ENCODE results near the gene RBMS1.

DNA sequence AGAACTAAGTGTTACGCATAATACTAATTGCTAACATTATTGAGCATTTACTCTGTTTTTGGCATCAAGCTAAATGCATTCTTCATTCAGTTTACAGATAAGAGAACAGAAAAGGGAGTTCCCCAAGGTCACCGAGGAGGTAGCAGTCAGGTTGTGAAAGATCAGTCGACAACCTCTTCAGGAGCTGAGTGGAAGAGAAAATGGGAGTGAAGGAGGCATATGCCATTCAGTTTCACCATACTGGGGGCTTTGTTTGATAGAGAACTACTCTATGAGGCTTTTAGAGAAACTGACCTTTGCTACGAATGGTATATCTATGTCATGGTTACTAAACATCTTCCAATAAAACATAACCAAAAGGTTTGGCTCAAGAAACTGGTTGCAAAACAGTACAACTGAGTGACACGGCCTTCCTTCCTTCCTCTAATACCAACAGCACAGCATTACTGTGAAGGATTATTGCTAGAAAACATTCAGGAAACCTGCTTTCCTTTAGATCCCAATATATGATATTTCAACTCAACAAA lies 112.1 kb downstream of the RBMS1 start:
- TF ChIP-seq, protein P1, sequence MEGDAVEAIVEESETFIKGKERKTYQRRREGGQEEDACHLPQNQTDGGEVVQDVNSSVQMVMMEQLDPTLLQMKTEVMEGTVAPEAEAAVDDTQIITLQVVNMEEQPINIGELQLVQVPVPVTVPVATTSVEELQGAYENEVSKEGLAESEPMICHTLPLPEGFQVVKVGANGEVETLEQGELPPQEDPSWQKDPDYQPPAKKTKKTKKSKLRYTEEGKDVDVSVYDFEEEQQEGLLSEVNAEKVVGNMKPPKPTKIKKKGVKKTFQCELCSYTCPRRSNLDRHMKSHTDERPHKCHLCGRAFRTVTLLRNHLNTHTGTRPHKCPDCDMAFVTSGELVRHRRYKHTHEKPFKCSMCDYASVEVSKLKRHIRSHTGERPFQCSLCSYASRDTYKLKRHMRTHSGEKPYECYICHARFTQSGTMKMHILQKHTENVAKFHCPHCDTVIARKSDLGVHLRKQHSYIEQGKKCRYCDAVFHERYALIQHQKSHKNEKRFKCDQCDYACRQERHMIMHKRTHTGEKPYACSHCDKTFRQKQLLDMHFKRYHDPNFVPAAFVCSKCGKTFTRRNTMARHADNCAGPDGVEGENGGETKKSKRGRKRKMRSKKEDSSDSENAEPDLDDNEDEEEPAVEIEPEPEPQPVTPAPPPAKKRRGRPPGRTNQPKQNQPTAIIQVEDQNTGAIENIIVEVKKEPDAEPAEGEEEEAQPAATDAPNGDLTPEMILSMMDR (conservative IDR thresholded peaks at IDR 0.05; ENCODE audit: low read length) = no peak
- TF ChIP-seq EZH2phosphoT487 (IDR thresholded peaks at IDR 0.05; ENCODE audit: borderline replicate concordance) = no peak
